HG03097 (cell line): ENCODE measurements around the gene CCNY.

Experiments
- ATAC-seq: cut with Tn5 transposase; IDR thresholded peaks from one replicate; pipeline ENCODE4 v1.9.1; 2021; ENCODE audit not compliant: unreplicated experiment, low FRiP score

The CCNY gene

GRCh38 chr10:35607475-35608327 lies 271.4 kb downstream of the CCNY start:
- no peak for ATAC-seq

- ATAC-seq, result no peak
These were observed 272.0 kb downstream of the CCNY start for GRCh38 chr10:35608328-35608672.

- ATAC-seq, result no peak
These were observed 275.4 kb downstream of the CCNY start for GRCh38 chr10:35611750-35612149.

- no peak for ATAC-seq
These were observed 276.2 kb downstream of the CCNY start for GRCh38 chr10:35612385-35613106.

GRCh38 chr10:35613107-35613440 lies 276.8 kb downstream of the CCNY start:
- ATAC-seq, result no peak

- ATAC-seq, result no peak
These were observed 277.4 kb downstream of the CCNY start for GRCh38 chr10:35613597-35614226.

GRCh38 chr10:35614312-35614711 lies 278.0 kb downstream of the CCNY start:
- no peak for ATAC-seq
